Measurements from ENCODE around the gene RGS16. TPM values are rescaled to one million over a fixed set of nuclear protein-coding genes. Genes with fewer than 3 reads are reported as not detected.

Gene RGS16
- total and polyA plus RNA-seq, 2 experiments from 2014 or later = 0.11 to 0.41 TPM

- no peaks in the 10 kb centered on the region for H3K79me2 ChIP-seq (ENCODE audit: insufficient read depth)
- no peaks in the 10 kb centered on the region for H3F3A ChIP-seq (ENCODE audit: insufficient read depth)
- H3K4me2 ChIP-seq (ENCODE audit: unreplicated experiment) = no peak overlapping the region
- H3K27me3 ChIP-seq (replicated peaks; ENCODE audit: insufficient read depth) = 0 out of 2 replicates have a peak, but pooled peaks cover 11% of the 10 kb centered on the region
- H3K9me2 ChIP-seq (ENCODE audit: insufficient read depth) = no peaks in the 10 kb centered on the region
- no peak for TF ChIP-seq EZH2phosphoT487 (IDR thresholded peaks at IDR 0.05; ENCODE audit: insufficient read depth, low read depth)
- no peak for TF ChIP-seq EZH2 (IDR thresholded peaks at IDR 0.05; ENCODE audit: insufficient read depth, poor library complexity, severe bottlenecking)
- no peak for DNase-seq
- in situ Hi-C loops (cut with MboI) = no loop called here
- H2AFZ ChIP-seq = no peak overlapping the region
- H3K4me1 ChIP-seq (ENCODE audit: insufficient read depth) = no peaks in the 10 kb centered on the region
- H3K4me3 ChIP-seq = no peak overlapping the region
- no peaks in the 10 kb centered on the region for H3K36me3 ChIP-seq (ENCODE audit: low read depth)
- H4K20me1 ChIP-seq (ENCODE audit: insufficient read depth) = no peaks in the 10 kb centered on the region
- no peaks in the 10 kb centered on the region for H3K9me3 ChIP-seq (ENCODE audit: low read depth)
- no peak overlapping the region for H3K27ac ChIP-seq
- H3K9ac ChIP-seq = no peak overlapping the region
Observed at GRCh38 chr1:182549346-182549745, 54.8 kb downstream of the RGS16 start.

Small RNA genes within 50 kb of the gene (small RNA-seq; reads per million reads assigned to genes)
- gene RF00017 (ENCODE audit: low read depth, low replicate concordance) = not detected

Other genes with a start within 250 kb of the RGS16 start
- 160 and 175 TPM in 2 replicates for gene GLUL, start 212.6 kb downstream of the RGS16 start, total RNA-seq (2014; rRNA removed; shearing (Covaris generic))
- 119 and 127 TPM in 2 replicates for gene GLUL, start 212.6 kb downstream of the RGS16 start, polyA plus RNA-seq (2016; fragmentation: Nextera tagmentation; extraction: Ambion mirVana)
- not detected in 2 replicates for gene TEDDM1, start 203.7 kb downstream of the RGS16 start, total RNA-seq (2014; rRNA removed; shearing (Covaris generic))
- gene TEDDM1, start 203.7 kb downstream of the RGS16 start, polyA plus RNA-seq (2016; fragmentation: Nextera tagmentation; extraction: Ambion mirVana) = not detected in 2 replicates
- gene RGSL1, start 154.2 kb downstream of the RGS16 start, total RNA-seq (2014; rRNA removed; shearing (Covaris generic)) = not detected in 2 replicates
- gene RGSL1, start 154.2 kb downstream of the RGS16 start, polyA plus RNA-seq (2016; fragmentation: Nextera tagmentation; extraction: Ambion mirVana) = not detected in 2 replicates
- gene RNASEL, start 15.1 kb downstream of the RGS16 start, total RNA-seq (2014; rRNA removed; shearing (Covaris generic)) = 7.1 and 10.1 TPM in 2 replicates
- 7.9 and 9.7 TPM in 2 replicates for gene RNASEL, start 15.1 kb downstream of the RGS16 start, polyA plus RNA-seq (2016; fragmentation: Nextera tagmentation; extraction: Ambion mirVana)
- gene RGS8, start 80.2 kb upstream of the RGS16 start, total RNA-seq (2014; rRNA removed; shearing (Covaris generic)) = not detected in 2 replicates
- not detected in 2 replicates for gene RGS8, start 80.2 kb upstream of the RGS16 start, polyA plus RNA-seq (2016; fragmentation: Nextera tagmentation; extraction: Ambion mirVana)
- gene NPL, start 185.4 kb upstream of the RGS16 start, total RNA-seq (2014; rRNA removed; shearing (Covaris generic)) = 1.0 and 5.0 TPM in 2 replicates
- gene NPL, start 185.4 kb upstream of the RGS16 start, polyA plus RNA-seq (2016; fragmentation: Nextera tagmentation; extraction: Ambion mirVana) = 3.0 TPM in 2 replicates
- 97.9 and 98.0 TPM in 2 replicates for gene DHX9, start 235.0 kb upstream of the RGS16 start, total RNA-seq (2014; rRNA removed; shearing (Covaris generic))
- 67.6 and 70.9 TPM in 2 replicates for gene DHX9, start 235.0 kb upstream of the RGS16 start, polyA plus RNA-seq (2016; fragmentation: Nextera tagmentation; extraction: Ambion mirVana)